PC-9 (cell line): Measurements from ENCODE around the gene LAPTM5. TPM values are rescaled to one million over a fixed set of nuclear protein-coding genes. Genes with fewer than 3 reads are reported as not detected.

ENCODE experiments used
- BruUV-seq: library from RNA; stranded (reverse); fragments of 400-500 nt; replicated peaks from 2 replicates; lab custom pipeline; 2021; lab: Mats Ljungman, UMichigan
- CTCF ChIA-PET: fragments of 300-600 bp; sonication (Branson Sonifier 250); formaldehyde crosslinking; loops from one replicate; lab custom pipeline; 2022; ENCODE audit warnings: antibody characterized with exemption; lab: Charles Lee
- POLR2A ChIA-PET: fragments of 300-600 bp; sonication (Branson Sonifier 250); formaldehyde crosslinking; loops from one replicate; lab custom pipeline; 2022; ENCODE audit warnings: antibody characterized with exemption; ENCODE audit not compliant: unreplicated experiment; lab: Charles Lee
- DNase-seq, 2 experiments: peaks; one replicate each; pipeline versions ENCODE4 v3.0.0 to v3.0.0-alpha.2; 2015 to 2022; ENCODE audit warnings: mixed read lengths in 1 of 2
- H2AFZ ChIP-seq: fragments of 200-600 bp; sonication (generic); 2 replicates; pipeline ENCODE4 v1.8.1; 2017; ENCODE audit warnings: antibody characterized with exemption
- H3F3A ChIP-seq: fragments of 200-600 bp; sonication (generic); 2 replicates; pipeline ENCODE4 v1.8.1; 2017; ENCODE audit warnings: antibody characterized with exemption, mild to moderate bottlenecking, low read depth; ENCODE audit not compliant: insufficient read depth
- H3K27ac ChIP-seq: fragments of 200-600 bp; sonication (generic); 2 replicates; pipeline ENCODE4 v1.6.1; 2016; ENCODE audit warnings: mixed run types
- H3K27me3 ChIP-seq: fragments of 200-600 bp; sonication (generic); 2 replicates; pipeline ENCODE4 v1.6.1; 2016; ENCODE audit warnings: low read depth, mixed run types; ENCODE audit not compliant: insufficient read depth
- H3K36me3 ChIP-seq: fragments of 200-600 bp; sonication (generic); 2 replicates; pipeline ENCODE4 v1.6.1; 2016; ENCODE audit warnings: low read depth, mixed run types
- H3K4me1 ChIP-seq: fragments of 200-600 bp; sonication (generic); replicated peaks from 2 replicates; pipeline ENCODE4 v1.6.1; 2016; ENCODE audit warnings: mixed run types; ENCODE audit not compliant: insufficient read depth
- H3K4me2 ChIP-seq: fragments of 200-600 bp; sonication (generic); 2 replicates; pipeline ENCODE4 v1.6.1; 2017; ENCODE audit warnings: mixed run types
- H3K4me3 ChIP-seq: fragments of 200-600 bp; sonication (generic); 2 replicates; pipeline ENCODE4 v1.6.1; 2016; ENCODE audit warnings: mixed run types
- H3K79me2 ChIP-seq: fragments of 200-600 bp; sonication (generic); 2 replicates; pipeline ENCODE4 v1.6.1; 2017; ENCODE audit warnings: low read depth, mixed run types
- H3K9me2 ChIP-seq: fragments of 200-600 bp; sonication (generic); 2 replicates; pipeline ENCODE4 v1.8.1; 2017; ENCODE audit warnings: mild to moderate bottlenecking; ENCODE audit not compliant: insufficient read depth
- H3K9me3 ChIP-seq: fragments of 200-600 bp; sonication (generic); 2 replicates; pipeline ENCODE4 v1.8.1; 2016; ENCODE audit warnings: low read depth; ENCODE audit not compliant: insufficient read depth
- H4K20me1 ChIP-seq: fragments of 200-600 bp; sonication (generic); 2 replicates; pipeline ENCODE4 v1.8.1; 2017; ENCODE audit not compliant: insufficient read depth
- EZH2 ChIP-seq: fragments of 200-600 bp; sonication (generic); IDR thresholded peaks from 2 replicates; pipeline ENCODE4 v1.8.0; 2017; ENCODE audit warnings: antibody characterized with exemption, low read depth
- intact Hi-C: fragments of 100-400 bp; cut with micrococcal nuclease; formaldehyde crosslinking; loops from one replicate; pipeline ENCODE4 v1.10.0; 2022; ENCODE audit not compliant: unreplicated experiment
- total RNA-seq: library from RNA; stranded (reverse); gene quantifications from 2 replicates; pipeline ENCODE4 v1.2.3, GENCODE V29; 2021
- TF ChIP-seq, protein P1 (sequence below): fragments of 200-600 bp; sonication (generic); conservative IDR thresholded peaks from 2 replicates; pipeline ENCODE4 v1.6.1; 2017; ENCODE audit warnings: mixed run types, antibody characterized with exemption, mild to moderate bottlenecking, moderate library complexity

LAPTM5 gene
- total RNA-seq, 1 experiment from 2014 or later = 5.0 TPM

DNA sequence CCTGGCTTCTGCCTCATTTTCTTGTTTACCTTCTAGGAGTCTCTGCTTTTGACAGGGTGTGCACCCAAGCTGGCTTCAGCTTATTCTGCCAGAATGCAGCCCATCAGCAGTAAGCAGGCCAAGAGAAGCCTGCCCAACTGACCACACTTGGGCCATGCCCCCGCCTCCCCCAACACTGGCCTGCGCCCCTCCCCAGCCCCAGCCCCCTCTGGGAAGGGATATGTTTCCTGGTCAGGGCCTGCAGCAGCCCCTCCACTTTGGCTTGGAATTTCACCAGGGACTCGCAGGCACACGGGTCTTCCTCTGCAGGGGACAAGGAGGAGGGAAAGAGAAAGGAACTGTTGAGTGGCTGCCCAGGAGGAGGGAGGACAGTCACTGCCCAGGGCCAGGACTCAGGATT is 43.5 kb downstream of the LAPTM5 start:
- Histone ChIP-seq H3K9me2 (no peaks in the 10 kb centered on the region), H2AFZ (no peak overlapping the region), H3K4me1 (no peaks in the 10 kb centered on the region), H3K36me3 (no peaks in the 10 kb centered on the region), H4K20me1 (no peaks in the 10 kb centered on the region), H3K4me3 (no peak overlapping the region), H3K79me2 (no peaks in the 10 kb centered on the region), H3K9me3 (no peaks in the 10 kb centered on the region), H3K27me3 (no peaks in the 10 kb centered on the region), H3F3A (no peaks in the 10 kb centered on the region), H3K4me2 (no peak overlapping the region), H3K27ac (no peak overlapping the region)
- intact Hi-C loops = no loop called here
- no peak for DNase-seq
- ChIA-PET CTCF (no interaction called here), POLR2A (no interaction called here)
- no peak for TF ChIP-seq EZH2
- TF ChIP-seq, protein P1, sequence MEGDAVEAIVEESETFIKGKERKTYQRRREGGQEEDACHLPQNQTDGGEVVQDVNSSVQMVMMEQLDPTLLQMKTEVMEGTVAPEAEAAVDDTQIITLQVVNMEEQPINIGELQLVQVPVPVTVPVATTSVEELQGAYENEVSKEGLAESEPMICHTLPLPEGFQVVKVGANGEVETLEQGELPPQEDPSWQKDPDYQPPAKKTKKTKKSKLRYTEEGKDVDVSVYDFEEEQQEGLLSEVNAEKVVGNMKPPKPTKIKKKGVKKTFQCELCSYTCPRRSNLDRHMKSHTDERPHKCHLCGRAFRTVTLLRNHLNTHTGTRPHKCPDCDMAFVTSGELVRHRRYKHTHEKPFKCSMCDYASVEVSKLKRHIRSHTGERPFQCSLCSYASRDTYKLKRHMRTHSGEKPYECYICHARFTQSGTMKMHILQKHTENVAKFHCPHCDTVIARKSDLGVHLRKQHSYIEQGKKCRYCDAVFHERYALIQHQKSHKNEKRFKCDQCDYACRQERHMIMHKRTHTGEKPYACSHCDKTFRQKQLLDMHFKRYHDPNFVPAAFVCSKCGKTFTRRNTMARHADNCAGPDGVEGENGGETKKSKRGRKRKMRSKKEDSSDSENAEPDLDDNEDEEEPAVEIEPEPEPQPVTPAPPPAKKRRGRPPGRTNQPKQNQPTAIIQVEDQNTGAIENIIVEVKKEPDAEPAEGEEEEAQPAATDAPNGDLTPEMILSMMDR = no peak
- no TSS peak for BruUV-seq

DNA sequence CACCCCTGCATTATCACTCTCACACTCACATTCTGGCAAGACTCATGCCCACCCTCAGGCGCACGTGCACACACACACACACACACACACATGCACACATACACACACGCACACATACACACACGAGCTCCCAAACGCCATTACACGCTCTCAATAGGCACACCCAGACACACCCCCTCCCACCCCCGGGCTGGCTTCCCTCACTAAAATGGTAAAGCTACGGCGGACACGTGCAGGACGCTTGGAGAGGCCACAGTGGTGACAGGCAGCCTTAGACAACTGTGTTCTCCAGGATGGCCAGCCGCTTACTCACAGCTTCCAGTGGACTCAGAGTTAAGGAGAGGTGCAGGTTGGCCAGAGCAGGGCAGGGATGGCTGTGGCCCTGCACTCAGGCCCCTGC is 44.3 kb downstream of the LAPTM5 start:
- no peak overlapping the region for H2AFZ ChIP-seq
- POLR2A ChIA-PET = no interaction called here

DNA sequence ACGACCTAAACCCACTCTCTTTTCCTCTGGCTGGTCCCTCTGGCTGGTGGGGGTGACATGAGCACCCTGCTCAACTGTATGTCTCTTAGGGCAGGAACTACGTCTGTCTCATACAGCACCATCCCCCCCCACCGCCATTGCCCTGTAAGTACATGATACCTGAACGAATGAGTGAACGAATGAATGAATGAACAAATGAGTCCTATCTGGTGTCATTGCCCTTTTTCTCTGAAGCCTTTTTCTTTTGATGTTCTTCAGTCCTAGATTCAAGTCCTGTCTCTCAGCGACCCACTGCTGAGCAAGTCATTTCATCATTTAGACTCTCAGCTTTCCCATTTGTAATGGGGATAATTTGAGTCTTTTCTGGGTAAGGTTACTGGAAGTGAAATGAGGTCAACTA is 45.0 kb downstream of the LAPTM5 start:
- no TSS peak for BruUV-seq
- H3K79me2 ChIP-seq = no peaks in the 10 kb centered on the region
- no peak for DNase-seq
- intact Hi-C loops = no loop called here
- no peak for TF ChIP-seq EZH2
- TF ChIP-seq, protein P1 = no peak
- H3K9me2 ChIP-seq = no peaks in the 10 kb centered on the region
- no peak overlapping the region for H2AFZ ChIP-seq
- H3K4me3 ChIP-seq = no peak overlapping the region
- POLR2A ChIA-PET = no interaction called here
- H4K20me1 ChIP-seq = no peaks in the 10 kb centered on the region
- CTCF ChIA-PET = no interaction called here
- no peak overlapping the region for H3K4me2 ChIP-seq
- no peaks in the 10 kb centered on the region for H3F3A ChIP-seq
- no peaks in the 10 kb centered on the region for H3K9me3 ChIP-seq
- no peaks in the 10 kb centered on the region for H3K36me3 ChIP-seq
- no peaks in the 10 kb centered on the region for H3K4me1 ChIP-seq
- no peaks in the 10 kb centered on the region for H3K27me3 ChIP-seq
- H3K27ac ChIP-seq = no peak overlapping the region

More for the DNA sequence above, 44.3 kb downstream of the LAPTM5 start:
- H3K36me3 ChIP-seq = no peaks in the 10 kb centered on the region
- no peaks in the 10 kb centered on the region for H3K27me3 ChIP-seq
- H3K9me3 ChIP-seq = no peaks in the 10 kb centered on the region
- CTCF ChIA-PET = interaction anchor here (0.7 kb wide), 1 partner anchor 13 kb away, joined by 3 read pairs; no protein-coding TSS in a partner anchor
- H3K4me3 ChIP-seq = no peak overlapping the region
- H3F3A ChIP-seq = no peaks in the 10 kb centered on the region
- no peaks in the 10 kb centered on the region for H3K9me2 ChIP-seq
- H3K79me2 ChIP-seq = no peaks in the 10 kb centered on the region
- no peak for DNase-seq
- H3K27ac ChIP-seq = no peak overlapping the region
- no peaks in the 10 kb centered on the region for H4K20me1 ChIP-seq
- no TSS peak for BruUV-seq
- TF ChIP-seq, protein P1 = no peak
- TF ChIP-seq EZH2 = no peak
- no peak overlapping the region for H3K4me2 ChIP-seq
- no peaks in the 10 kb centered on the region for H3K4me1 ChIP-seq
- intact Hi-C loops = no loop called here
